Measurements from ENCODE around the gene PSMA2.
A peak's percentile ranks its signal among the peaks of the same experiment; 100 is the strongest.

The PSMA2 gene

GRCh38 chr7:42931834-42932651 is at the start of gene PSMA2, which contains the start of gene MRPL32:
PSMA2 (minus strand) TSS chr7:42932174; CDS start chr7:42932158, 16 bp downstream.
MRPL32 (plus strand) TSS chr7:42932376; CDS start chr7:42932387, 11 bp downstream.
- Mint-ChIP-seq H3K9me3 (no peaks in the 10 kb centered on the region), H3K36me3 (ENCODE audit: low read depth) (peaks cover 31% of the 10 kb centered on the region), H3K4me3 (peak within 1 kb of the TSS; percentile 99), H3K4me1 (ENCODE audit: low read depth) (peaks cover 35% of the 10 kb centered on the region), H3K27ac (peak within 1 kb of the TSS; percentile 95), H3K27me3 (no peaks in the 10 kb centered on the region)
- intact Hi-C loops (cut with micrococcal nuclease) = loop anchor here (1.0 to 10.0 kb wide), 2 partner anchors 20 to 793 kb away; partner anchors contain the start of genes C7orf25 and COA1

DNA sequence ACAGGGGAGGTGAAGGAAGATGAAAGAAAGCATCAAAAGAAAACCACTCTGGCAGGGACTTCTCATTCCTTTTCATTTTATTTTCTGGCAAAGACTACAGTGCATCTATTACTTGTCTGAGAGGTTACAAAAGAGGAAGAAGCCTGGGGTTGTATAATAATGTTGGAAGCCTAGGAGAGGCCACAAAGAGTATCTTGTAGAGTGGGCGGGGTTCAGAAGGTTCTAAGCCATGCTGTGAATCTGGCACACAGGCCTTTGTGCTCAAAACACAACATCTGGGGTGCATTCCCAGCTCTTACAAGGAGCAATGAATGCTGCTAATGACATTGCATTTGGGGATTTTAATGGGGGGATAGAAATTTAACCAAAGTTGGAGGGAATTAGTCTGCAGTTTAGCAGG is 49.6 kb upstream of the PSMA2 start:
- Mint-ChIP-seq H3K4me1 (ENCODE audit: low read depth) (no peaks in the 10 kb centered on the region), H3K4me3 (no peak overlapping the region), H3K27ac (no peak overlapping the region), H3K27me3 (no peaks in the 10 kb centered on the region), H3K9me3 (peaks cover 20% of the 10 kb centered on the region), H3K36me3 (ENCODE audit: low read depth) (no peaks in the 10 kb centered on the region)
- intact Hi-C loops (cut with micrococcal nuclease) = no loop called here

DNA sequence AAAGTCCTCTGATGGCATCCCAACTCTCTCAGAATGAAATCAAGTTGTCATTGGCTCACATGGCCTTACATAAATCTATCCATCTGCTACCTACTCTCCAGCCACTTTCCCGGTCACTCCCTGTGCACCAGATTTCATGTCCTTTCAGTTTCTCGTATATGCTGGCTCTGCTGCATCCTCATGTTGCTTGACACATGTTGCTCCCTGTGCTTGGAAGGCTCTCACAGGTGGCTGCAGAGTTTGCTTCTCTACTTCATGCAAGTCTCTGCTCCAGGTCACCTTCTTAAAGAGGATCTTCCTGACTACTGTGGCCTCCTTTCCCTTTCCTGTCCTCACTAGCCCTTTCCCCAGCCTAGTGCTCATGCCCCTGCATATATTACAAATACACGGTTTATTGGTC is 48.5 kb upstream of the PSMA2 start:
- H3K27ac Mint-ChIP-seq = no peak overlapping the region
- H3K4me1 Mint-ChIP-seq (ENCODE audit: low read depth) = no peaks in the 10 kb centered on the region
- H3K9me3 Mint-ChIP-seq = peaks cover 9% of the 10 kb centered on the region
- no peaks in the 10 kb centered on the region for H3K27me3 Mint-ChIP-seq
- H3K4me3 Mint-ChIP-seq = no peak overlapping the region
- no peaks in the 10 kb centered on the region for H3K36me3 Mint-ChIP-seq (ENCODE audit: low read depth)
- intact Hi-C loops (cut with micrococcal nuclease) = no loop called here

GRCh38 chr7:42980084-42980483 is 48.1 kb upstream of the PSMA2 start:
- no peak overlapping the region for H3K27ac Mint-ChIP-seq
- no peak overlapping the region for H3K4me3 Mint-ChIP-seq
- no peaks in the 10 kb centered on the region for H3K4me1 Mint-ChIP-seq (ENCODE audit: low read depth)
- H3K9me3 Mint-ChIP-seq = peaks cover 9% of the 10 kb centered on the region
- H3K27me3 Mint-ChIP-seq = no peaks in the 10 kb centered on the region
- H3K36me3 Mint-ChIP-seq (ENCODE audit: low read depth) = no peaks in the 10 kb centered on the region
- intact Hi-C loops (cut with micrococcal nuclease) = no loop called here

DNA sequence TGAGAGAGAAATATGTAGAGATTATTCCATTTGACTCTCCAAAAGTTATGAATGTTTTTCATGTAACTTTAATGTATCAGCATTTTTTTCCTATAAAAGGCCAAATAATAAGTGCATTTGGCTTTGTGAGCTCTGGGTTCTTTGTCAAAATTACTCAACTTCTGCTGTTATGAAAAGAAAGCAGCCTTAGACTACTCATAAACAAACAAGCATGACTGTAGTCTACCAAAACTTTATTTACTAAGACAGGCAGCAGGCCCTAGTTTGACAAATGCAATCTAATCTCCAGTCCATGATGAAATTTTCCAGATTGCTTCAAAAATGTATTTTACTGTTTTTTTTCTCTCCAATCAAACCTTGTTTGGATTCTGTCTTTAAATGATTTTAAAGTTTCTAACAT is 46.5 kb upstream of the PSMA2 start:
- no peaks in the 10 kb centered on the region for H3K4me1 Mint-ChIP-seq (ENCODE audit: low read depth)
- H3K4me3 Mint-ChIP-seq = no peak overlapping the region
- H3K27ac Mint-ChIP-seq = no peak overlapping the region
- H3K36me3 Mint-ChIP-seq (ENCODE audit: low read depth) = no peaks in the 10 kb centered on the region
- H3K9me3 Mint-ChIP-seq = peaks cover 2% of the 10 kb centered on the region
- no peaks in the 10 kb centered on the region for H3K27me3 Mint-ChIP-seq
- intact Hi-C loops (cut with micrococcal nuclease) = no loop called here

DNA sequence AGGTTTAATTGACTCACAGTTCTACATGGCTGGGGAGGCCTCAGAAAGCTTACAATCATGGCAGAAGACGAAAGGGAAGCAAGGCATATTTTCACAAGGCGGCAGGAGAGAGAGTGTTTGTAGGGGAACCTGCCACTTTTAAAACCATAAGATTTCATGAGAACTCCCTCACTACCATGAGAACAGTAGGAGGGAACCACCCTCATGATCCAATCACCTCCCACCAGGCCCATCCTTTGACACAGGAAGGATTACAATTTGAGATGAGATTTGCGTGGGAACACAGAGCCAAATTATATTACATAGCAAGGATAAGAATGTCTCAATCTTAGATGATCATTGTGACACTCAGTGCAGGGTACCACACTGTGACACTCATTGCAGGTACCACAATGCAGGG is 44.4 kb upstream of the PSMA2 start:
- no peak overlapping the region for H3K4me3 Mint-ChIP-seq
- no peaks in the 10 kb centered on the region for H3K9me3 Mint-ChIP-seq
- no peaks in the 10 kb centered on the region for H3K4me1 Mint-ChIP-seq (ENCODE audit: low read depth)
- H3K36me3 Mint-ChIP-seq (ENCODE audit: low read depth) = no peaks in the 10 kb centered on the region
- no peaks in the 10 kb centered on the region for H3K27me3 Mint-ChIP-seq
- intact Hi-C loops (cut with micrococcal nuclease) = no loop called here
- no peak overlapping the region for H3K27ac Mint-ChIP-seq

- intact Hi-C loops (cut with micrococcal nuclease) = no loop called here
- Mint-ChIP-seq H3K36me3 (ENCODE audit: low read depth) (no peaks in the 10 kb centered on the region), H3K4me1 (ENCODE audit: low read depth) (no peaks in the 10 kb centered on the region), H3K27me3 (peaks cover 1% of the 10 kb centered on the region), H3K27ac (no peak overlapping the region), H3K4me3 (no peak overlapping the region), H3K9me3 (no peaks in the 10 kb centered on the region)
Measured at GRCh38 chr7:42972699-42973500, 40.9 kb upstream of the PSMA2 start.

DNA sequence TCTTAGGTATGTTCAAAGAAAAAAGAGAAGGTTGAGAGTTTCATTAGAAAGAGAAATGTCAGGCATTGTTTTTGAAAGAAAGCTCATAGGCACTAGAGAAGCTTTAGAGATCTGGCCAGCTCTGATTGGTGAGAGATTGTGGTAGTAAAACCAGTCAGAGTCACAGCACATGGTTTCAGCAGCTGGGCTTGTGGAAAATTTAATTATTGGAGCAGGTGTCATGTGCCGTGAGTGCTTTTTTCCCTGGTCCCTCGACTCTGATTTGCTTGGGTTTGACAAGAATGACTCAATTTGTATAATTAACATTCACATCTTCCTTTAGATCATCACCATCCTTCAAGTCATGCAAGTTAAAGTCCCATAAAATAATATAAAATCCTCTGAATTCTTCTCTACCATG is 35.4 kb upstream of the PSMA2 start:
- Mint-ChIP-seq H3K27ac (no peak overlapping the region), H3K27me3 (peaks cover 5% of the 10 kb centered on the region), H3K9me3 (no peaks in the 10 kb centered on the region), H3K4me1 (ENCODE audit: low read depth) (no peaks in the 10 kb centered on the region), H3K4me3 (no peak overlapping the region), H3K36me3 (ENCODE audit: low read depth) (no peaks in the 10 kb centered on the region)
- intact Hi-C loops (cut with micrococcal nuclease) = no loop called here

DNA sequence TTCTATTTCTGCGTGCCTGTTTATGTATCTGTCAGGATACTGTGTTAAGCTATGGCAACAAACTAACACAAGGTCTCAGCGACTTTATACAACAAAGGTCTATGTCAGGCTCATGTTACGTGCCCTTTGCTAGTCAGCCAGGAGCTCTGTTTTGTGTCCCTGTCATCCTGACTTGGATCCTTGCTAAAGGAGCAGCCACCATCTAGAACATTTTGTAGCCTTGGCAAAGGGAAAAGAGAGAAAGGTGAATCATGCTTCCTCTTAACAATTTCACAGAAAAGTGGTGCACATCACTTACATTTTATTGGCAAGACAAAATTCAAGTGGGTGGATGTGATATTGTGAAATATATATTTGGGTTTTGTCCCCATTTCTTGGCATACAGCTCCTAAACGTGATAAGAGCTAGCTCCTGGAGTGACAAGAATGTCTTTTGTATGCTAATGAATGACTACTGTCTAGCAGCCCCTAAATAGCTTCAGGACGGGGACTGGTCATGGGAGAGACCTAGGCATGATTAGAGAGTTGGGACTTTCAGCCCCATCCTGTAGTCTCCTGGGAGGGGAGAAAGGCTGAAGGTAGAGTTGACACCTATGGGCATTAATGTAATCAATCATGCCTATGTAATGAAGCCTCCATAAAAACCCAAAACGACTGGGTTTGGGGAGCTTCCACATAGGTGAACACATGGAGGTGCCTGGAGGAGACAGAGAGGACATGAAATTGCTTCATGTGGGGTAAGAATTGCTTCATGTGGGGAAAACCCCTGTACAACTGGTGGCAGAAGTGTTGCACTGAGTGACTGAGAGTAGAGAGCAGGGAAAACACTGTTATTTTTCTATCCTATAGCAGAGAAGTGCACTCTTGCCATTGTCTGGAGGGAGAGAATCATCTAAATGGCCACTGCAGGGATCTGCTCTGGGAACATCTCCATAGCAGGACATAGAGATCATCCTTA is 33.2 kb upstream of the PSMA2 start:
- peaks cover 7% of the 10 kb centered on the region for H3K27me3 Mint-ChIP-seq
- no peaks in the 10 kb centered on the region for H3K4me1 Mint-ChIP-seq (ENCODE audit: low read depth)
- H3K4me3 Mint-ChIP-seq = no peak overlapping the region
- H3K36me3 Mint-ChIP-seq (ENCODE audit: low read depth) = no peaks in the 10 kb centered on the region
- no peaks in the 10 kb centered on the region for H3K9me3 Mint-ChIP-seq
- intact Hi-C loops (cut with micrococcal nuclease) = no loop called here
- H3K27ac Mint-ChIP-seq = no peak overlapping the region

DNA sequence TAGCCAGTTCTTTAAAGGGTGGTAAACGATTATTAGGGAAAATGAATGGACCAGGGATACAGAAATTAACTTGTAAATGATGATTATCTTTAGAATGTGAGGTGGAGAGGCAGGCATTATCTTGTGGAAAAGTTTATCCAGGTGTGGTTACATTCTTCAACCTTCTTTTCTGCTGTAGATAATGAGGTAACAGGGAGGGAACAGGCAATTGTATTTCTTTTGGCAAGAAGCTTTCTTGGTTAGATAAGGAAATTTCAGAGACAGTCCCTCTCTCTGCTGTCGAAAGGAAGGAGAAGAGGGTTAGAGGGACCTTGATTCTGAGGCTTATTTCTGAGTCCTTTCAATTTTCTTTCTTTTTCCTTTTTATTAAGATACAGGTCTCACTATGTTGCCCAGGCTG is 32.3 kb upstream of the PSMA2 start:
- H3K4me1 Mint-ChIP-seq (ENCODE audit: low read depth) = no peaks in the 10 kb centered on the region
- H3K4me3 Mint-ChIP-seq = no peak overlapping the region
- intact Hi-C loops (cut with micrococcal nuclease) = no loop called here

GRCh38 chr7:42961170-42961569 is 29.2 kb upstream of the PSMA2 start:
- Mint-ChIP-seq H3K9me3 (peaks cover 9% of the 10 kb centered on the region), H3K27ac (no peak overlapping the region), H3K27me3 (peaks cover 5% of the 10 kb centered on the region), H3K4me1 (ENCODE audit: low read depth) (no peaks in the 10 kb centered on the region), H3K4me3 (no peak overlapping the region), H3K36me3 (ENCODE audit: low read depth) (no peaks in the 10 kb centered on the region)
- intact Hi-C loops (cut with micrococcal nuclease) = no loop called here

More for the DNA sequence above, 32.3 kb upstream of the PSMA2 start:
- Mint-ChIP-seq H3K9me3 (no peaks in the 10 kb centered on the region), H3K27me3 (peaks cover 7% of the 10 kb centered on the region), H3K36me3 (ENCODE audit: low read depth) (no peaks in the 10 kb centered on the region), H3K27ac (no peak overlapping the region)

GRCh38 chr7:42960762-42961161 is 28.8 kb upstream of the PSMA2 start:
- intact Hi-C loops (cut with micrococcal nuclease) = no loop called here
- Mint-ChIP-seq H3K27me3 (peaks cover 4% of the 10 kb centered on the region), H3K4me3 (no peak overlapping the region)

DNA sequence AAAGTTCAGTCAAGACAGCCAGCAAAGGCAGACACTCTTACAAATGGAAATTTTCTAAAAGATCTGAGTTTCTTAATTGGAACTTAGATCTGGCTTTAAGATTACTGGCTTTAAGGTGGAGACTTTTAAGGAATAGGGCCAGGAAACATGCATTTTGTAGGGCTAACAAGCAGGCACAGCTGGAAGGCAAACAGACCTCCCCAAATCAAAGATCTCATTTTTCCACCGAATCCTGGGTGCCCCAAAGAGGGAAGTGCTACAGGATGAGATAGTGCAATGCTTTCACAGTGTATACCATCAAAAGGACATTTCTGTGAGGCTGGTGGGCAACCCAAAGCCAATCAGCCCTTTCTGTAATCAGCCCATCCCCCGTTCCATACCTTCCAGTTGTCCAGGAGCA is 27.6 kb upstream of the PSMA2 start:
- H3K4me1 Mint-ChIP-seq (ENCODE audit: low read depth) = no peaks in the 10 kb centered on the region
- intact Hi-C loops (cut with micrococcal nuclease) = no loop called here
- peaks cover 9% of the 10 kb centered on the region for H3K9me3 Mint-ChIP-seq
- H3K4me3 Mint-ChIP-seq = no peak overlapping the region
- H3K27me3 Mint-ChIP-seq = peaks cover 3% of the 10 kb centered on the region
- H3K27ac Mint-ChIP-seq = no peak overlapping the region
- H3K36me3 Mint-ChIP-seq (ENCODE audit: low read depth) = no peaks in the 10 kb centered on the region

More at GRCh38 chr7:42960762-42961161, 28.8 kb upstream of the PSMA2 start:
- peaks cover 9% of the 10 kb centered on the region for H3K9me3 Mint-ChIP-seq
- H3K36me3 Mint-ChIP-seq (ENCODE audit: low read depth) = no peaks in the 10 kb centered on the region
- no peaks in the 10 kb centered on the region for H3K4me1 Mint-ChIP-seq (ENCODE audit: low read depth)
- no peak overlapping the region for H3K27ac Mint-ChIP-seq
